Tibial nerve (tissue), 4 donors: Measurements from ENCODE around the gene RIMS4.

Experiments used
- EP300 ChIP-seq, 2 donors: sonication (generic); formaldehyde crosslinking; IDR thresholded peaks; one replicate each; pipeline ENCODE4 v1.6.1; 2017; ENCODE audit warnings: antibody characterized with exemption in 2 of 2, mild to moderate bottlenecking in 1 of 2
- POLR2A ChIP-seq, 2 donors: fragments of 450-650 bp; IDR thresholded peaks; one replicate each; pipeline ENCODE4 v1.6.1; 2017; ENCODE audit warnings: antibody characterized with exemption in 2 of 2, mild to moderate bottlenecking in 2 of 2, moderate library complexity in 2 of 2
- TF ChIP-seq, protein P1 (sequence below), 5 experiments: fragments of 200-600 bp in 3 of 5; fragments of 450-650 bp in 2 of 5; sonication (generic) in 3 of 5; IDR thresholded peaks; one replicate each; pipeline ENCODE4 v1.5.1; 2016 to 2019; ENCODE audit warnings: antibody characterized with exemption in 5 of 5, mild to moderate bottlenecking in 3 of 5, moderate library complexity in 2 of 5

- TF ChIP-seq, protein P1, sequence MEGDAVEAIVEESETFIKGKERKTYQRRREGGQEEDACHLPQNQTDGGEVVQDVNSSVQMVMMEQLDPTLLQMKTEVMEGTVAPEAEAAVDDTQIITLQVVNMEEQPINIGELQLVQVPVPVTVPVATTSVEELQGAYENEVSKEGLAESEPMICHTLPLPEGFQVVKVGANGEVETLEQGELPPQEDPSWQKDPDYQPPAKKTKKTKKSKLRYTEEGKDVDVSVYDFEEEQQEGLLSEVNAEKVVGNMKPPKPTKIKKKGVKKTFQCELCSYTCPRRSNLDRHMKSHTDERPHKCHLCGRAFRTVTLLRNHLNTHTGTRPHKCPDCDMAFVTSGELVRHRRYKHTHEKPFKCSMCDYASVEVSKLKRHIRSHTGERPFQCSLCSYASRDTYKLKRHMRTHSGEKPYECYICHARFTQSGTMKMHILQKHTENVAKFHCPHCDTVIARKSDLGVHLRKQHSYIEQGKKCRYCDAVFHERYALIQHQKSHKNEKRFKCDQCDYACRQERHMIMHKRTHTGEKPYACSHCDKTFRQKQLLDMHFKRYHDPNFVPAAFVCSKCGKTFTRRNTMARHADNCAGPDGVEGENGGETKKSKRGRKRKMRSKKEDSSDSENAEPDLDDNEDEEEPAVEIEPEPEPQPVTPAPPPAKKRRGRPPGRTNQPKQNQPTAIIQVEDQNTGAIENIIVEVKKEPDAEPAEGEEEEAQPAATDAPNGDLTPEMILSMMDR (IDR thresholded peaks at IDR 0.05), result no peak
- no peak for TF ChIP-seq POLR2A (IDR thresholded peaks at IDR 0.05)
- TF ChIP-seq EP300 (IDR thresholded peaks at IDR 0.05), result no peak
These were observed 99.1 kb downstream of the RIMS4 start for GRCh38 chr20:44711237-44711636.
